Activated naive CD4-positive, alpha-beta T cell treated with anti-CD3 and anti-CD28 coated beads for 36 hours (primary cell): ENCODE measurements around the gene DPP6. TPM values are rescaled to one million over a fixed set of nuclear protein-coding genes. Genes with fewer than 3 reads are reported as not detected.

Experiments used
- CTCF ChIA-PET: fragments of 350-600 bp; sonication (Branson Sonifier 250); formaldehyde crosslinking; loops from one replicate; lab custom pipeline; 2021; ENCODE audit warnings: antibody characterized with exemption; lab: Charles Lee
- DNase-seq: peaks from one replicate; pipeline ENCODE4 v3.0.0-alpha.2; 2020
- H3K27ac Mint-ChIP-seq: one replicate; pipeline ENCODE4 v1.8.0; 2021; ENCODE audit warnings: mild to moderate bottlenecking, mixed read lengths
- H3K27me3 Mint-ChIP-seq: one replicate; pipeline ENCODE4 v1.8.0; 2021; ENCODE audit warnings: low read depth, mixed read lengths
- H3K36me3 Mint-ChIP-seq: one replicate; pipeline ENCODE4 v1.8.0; 2021; ENCODE audit warnings: low read depth, mixed read lengths
- H3K4me1 Mint-ChIP-seq: one replicate; pipeline ENCODE4 v1.8.0; 2021; ENCODE audit warnings: low read depth, mixed read lengths
- H3K4me3 Mint-ChIP-seq: one replicate; pipeline ENCODE4 v1.8.0; 2021; ENCODE audit warnings: mild to moderate bottlenecking, moderate library complexity, mixed read lengths
- H3K9me3 Mint-ChIP-seq: one replicate; pipeline ENCODE4 v1.8.0; 2021; ENCODE audit warnings: mixed read lengths
- intact Hi-C: fragments of 100-400 bp; cut with micrococcal nuclease; formaldehyde crosslinking; loops from one replicate; pipeline ENCODE4 v1.15.1; 2023
- total RNA-seq, 2 experiments: library from RNA; stranded (reverse); gene quantifications; one replicate each; pipeline ENCODE4 v1.2.3, GENCODE V29; 2021

The DPP6 gene
- total RNA-seq, 2 experiments from 2014 or later = not detected

GRCh38 chr7:154438571-154439367 is 386.6 kb downstream of the DPP6 start:
- no peaks in the 10 kb centered on the region for H3K9me3 Mint-ChIP-seq
- no peaks in the 10 kb centered on the region for H3K27me3 Mint-ChIP-seq
- no peak for DNase-seq
- H3K36me3 Mint-ChIP-seq = no peaks in the 10 kb centered on the region
- H3K27ac Mint-ChIP-seq = no peak overlapping the region
- no peak overlapping the region for H3K4me3 Mint-ChIP-seq
- intact Hi-C loops = no loop called here
- CTCF ChIA-PET = no interaction called here
- H3K4me1 Mint-ChIP-seq = no peaks in the 10 kb centered on the region

- Mint-ChIP-seq H3K27me3 (no peaks in the 10 kb centered on the region), H3K36me3 (no peaks in the 10 kb centered on the region), H3K27ac (no peak overlapping the region), H3K4me1 (no peaks in the 10 kb centered on the region), H3K9me3 (no peaks in the 10 kb centered on the region), H3K4me3 (no peak overlapping the region)
- CTCF ChIA-PET = no interaction called here
- intact Hi-C loops = no loop called here
- DNase-seq = no peak
Observed at GRCh38 chr7:154440058-154440457, 387.9 kb downstream of the DPP6 start.

- H3K4me1 Mint-ChIP-seq = no peaks in the 10 kb centered on the region
- no peak overlapping the region for H3K27ac Mint-ChIP-seq
- H3K27me3 Mint-ChIP-seq = no peaks in the 10 kb centered on the region
- DNase-seq = no peak
- no peaks in the 10 kb centered on the region for H3K36me3 Mint-ChIP-seq
- H3K4me3 Mint-ChIP-seq = no peak overlapping the region
- intact Hi-C loops = no loop called here
- H3K9me3 Mint-ChIP-seq = no peaks in the 10 kb centered on the region
- CTCF ChIA-PET = no interaction called here
Observed at GRCh38 chr7:154440651-154441050, 388.5 kb downstream of the DPP6 start.

- Mint-ChIP-seq H3K27me3 (no peaks in the 10 kb centered on the region), H3K4me3 (no peak overlapping the region), H3K4me1 (no peaks in the 10 kb centered on the region), H3K27ac (no peak overlapping the region), H3K36me3 (no peaks in the 10 kb centered on the region), H3K9me3 (peaks cover 4% of the 10 kb centered on the region)
- intact Hi-C loops = no loop called here
- no peak for DNase-seq
- CTCF ChIA-PET = no interaction called here
Observed at GRCh38 chr7:154441811-154442210, 389.6 kb downstream of the DPP6 start.

- Mint-ChIP-seq H3K9me3 (peaks cover 4% of the 10 kb centered on the region), H3K4me1 (no peaks in the 10 kb centered on the region), H3K27me3 (no peaks in the 10 kb centered on the region), H3K27ac (no peak overlapping the region), H3K36me3 (no peaks in the 10 kb centered on the region), H3K4me3 (no peak overlapping the region)
- no peak for DNase-seq
- CTCF ChIA-PET = no interaction called here
- intact Hi-C loops = no loop called here
Observed at GRCh38 chr7:154442939-154443338, 390.7 kb downstream of the DPP6 start.

GRCh38 chr7:154450451-154450850 is 398.3 kb downstream of the DPP6 start:
- H3K9me3 Mint-ChIP-seq = peaks cover 7% of the 10 kb centered on the region
- CTCF ChIA-PET = no interaction called here
- no peak for DNase-seq
- H3K36me3 Mint-ChIP-seq = no peaks in the 10 kb centered on the region
- intact Hi-C loops = no loop called here
- no peak overlapping the region for H3K4me3 Mint-ChIP-seq
- H3K27me3 Mint-ChIP-seq = no peaks in the 10 kb centered on the region
- H3K27ac Mint-ChIP-seq = no peak overlapping the region
- no peaks in the 10 kb centered on the region for H3K4me1 Mint-ChIP-seq

- intact Hi-C loops = no loop called here
- Mint-ChIP-seq H3K9me3 (peaks cover 6% of the 10 kb centered on the region), H3K36me3 (no peaks in the 10 kb centered on the region), H3K4me1 (no peaks in the 10 kb centered on the region), H3K4me3 (no peak overlapping the region), H3K27me3 (no peaks in the 10 kb centered on the region), H3K27ac (no peak overlapping the region)
- CTCF ChIA-PET = interaction anchor here (0.6 kb wide), 1 partner anchor 14 kb away, joined by 3 read pairs; no protein-coding TSS in a partner anchor
- DNase-seq = no peak
Observed at GRCh38 chr7:154451480-154452457, 399.6 kb downstream of the DPP6 start.

- CTCF ChIA-PET = no interaction called here
- DNase-seq = no peak
- Mint-ChIP-seq H3K9me3 (peaks cover 22% of the 10 kb centered on the region), H3K36me3 (no peaks in the 10 kb centered on the region), H3K4me1 (no peaks in the 10 kb centered on the region), H3K27me3 (no peaks in the 10 kb centered on the region), H3K4me3 (no peak overlapping the region), H3K27ac (no peak overlapping the region)
- intact Hi-C loops = no loop called here
Observed at GRCh38 chr7:154463794-154464193, 411.6 kb downstream of the DPP6 start.

GRCh38 chr7:154469652-154470051 is 417.5 kb downstream of the DPP6 start:
- Mint-ChIP-seq H3K36me3 (no peaks in the 10 kb centered on the region), H3K9me3 (peaks cover 9% of the 10 kb centered on the region), H3K27ac (no peak overlapping the region), H3K27me3 (no peaks in the 10 kb centered on the region), H3K4me1 (no peaks in the 10 kb centered on the region), H3K4me3 (no peak overlapping the region)
- CTCF ChIA-PET = interaction anchor here (0.9 kb wide), 1 partner anchor 34 kb away, joined by 4 read pairs; no protein-coding TSS in a partner anchor
- intact Hi-C loops = no loop called here
- no peak for DNase-seq

GRCh38 chr7:154472343-154472742 is 420.1 kb downstream of the DPP6 start:
- H3K36me3 Mint-ChIP-seq = no peaks in the 10 kb centered on the region
- peaks cover under 1% of the 10 kb centered on the region for H3K9me3 Mint-ChIP-seq
- CTCF ChIA-PET = no interaction called here
- intact Hi-C loops = no loop called here
- H3K4me1 Mint-ChIP-seq = no peaks in the 10 kb centered on the region
- no peaks in the 10 kb centered on the region for H3K27me3 Mint-ChIP-seq
- DNase-seq = no peak
- H3K4me3 Mint-ChIP-seq = no peak overlapping the region
- H3K27ac Mint-ChIP-seq = no peak overlapping the region

- no peaks in the 10 kb centered on the region for H3K4me1 Mint-ChIP-seq
- H3K4me3 Mint-ChIP-seq = no peak overlapping the region
- CTCF ChIA-PET = no interaction called here
- no peaks in the 10 kb centered on the region for H3K27me3 Mint-ChIP-seq
- DNase-seq = no peak
- intact Hi-C loops = no loop called here
- H3K36me3 Mint-ChIP-seq = no peaks in the 10 kb centered on the region
- H3K27ac Mint-ChIP-seq = no peak overlapping the region
- H3K9me3 Mint-ChIP-seq = no peaks in the 10 kb centered on the region
Observed at GRCh38 chr7:154473360-154473759, 421.2 kb downstream of the DPP6 start.

GRCh38 chr7:154474903-154475520 is 422.8 kb downstream of the DPP6 start:
- Mint-ChIP-seq H3K36me3 (no peaks in the 10 kb centered on the region), H3K9me3 (no peaks in the 10 kb centered on the region), H3K27me3 (no peaks in the 10 kb centered on the region), H3K4me1 (no peaks in the 10 kb centered on the region), H3K4me3 (no peak overlapping the region), H3K27ac (no peak overlapping the region)
- CTCF ChIA-PET = no interaction called here
- intact Hi-C loops = no loop called here
- no peak for DNase-seq
